UCSD-AML1 (cell line): ENCODE data around the gene POF1B.
"Not testable (repeated sequence)": the region's sequence is repeated elsewhere in the genome, so short reads cannot be mapped to it uniquely, and the experiment has no call there.

Experiments
- DNase-seq: peaks from one replicate; lab custom pipeline; 2025; ENCODE audit not compliant: unreplicated experiment; lab: John Stamatoyannopoulos, UW

POF1B gene

GRCh38 chrX:85379174-85379907, at the start of gene POF1B:
Gene POF1B, minus strand, starts transcription at chrX:85379665. Its CDS starts 211 bp downstream, at chrX:85379454.
- no peak for DNase-seq

GRCh38 chrX:85429066-85429465, 49.6 kb upstream of the POF1B start:
- DNase-seq: no peak

- DNase-seq: no peak
Observed at GRCh38 chrX:85419293-85419692, 39.8 kb upstream of the POF1B start.

GRCh38 chrX:85391878-85392238, 12.4 kb upstream of the POF1B start:
- no peak for DNase-seq

GRCh38 chrX:85391185-85391877, 11.9 kb upstream of the POF1B start:
- no peak for DNase-seq

- no peak for DNase-seq
Observed at GRCh38 chrX:85381602-85382001, 2.1 kb upstream of the POF1B start.

GRCh38 chrX:85378461-85378860, 1.0 kb downstream of the POF1B start:
- no peak for DNase-seq

- DNase-seq: no peak
Observed at GRCh38 chrX:85375333-85375738, 4.1 kb downstream of the POF1B start.

- no peak for DNase-seq
Observed at GRCh38 chrX:85365370-85365995, 14.0 kb downstream of the POF1B start.

GRCh38 chrX:85359051-85359450, 20.4 kb downstream of the POF1B start:
- no peak for DNase-seq

- DNase-seq: no peak
Observed at GRCh38 chrX:85345523-85345922, 33.9 kb downstream of the POF1B start.

- DNase-seq: no peak
Observed at GRCh38 chrX:85327060-85327333, 52.5 kb downstream of the POF1B start.

GRCh38 chrX:85326234-85327059, 53.0 kb downstream of the POF1B start:
- DNase-seq: no peak

- not testable (repeated sequence) for DNase-seq
Observed at GRCh38 chrX:85311348-85311747, 68.1 kb downstream of the POF1B start.

GRCh38 chrX:85309717-85310116, 69.7 kb downstream of the POF1B start:
- DNase-seq: no peak

GRCh38 chrX:85303544-85303943, 75.9 kb downstream of the POF1B start:
- no peak for DNase-seq

- DNase-seq: no peak
Observed at GRCh38 chrX:85288992-85289723, 90.3 kb downstream of the POF1B start.

GRCh38 chrX:85285286-85285685, 94.2 kb downstream of the POF1B start:
- not testable (repeated sequence) for DNase-seq

- no peak for DNase-seq
Observed at GRCh38 chrX:85244450-85245211, 134.8 kb downstream of the POF1B start.
